Thyroid gland (tissue), 4 donors: ENCODE measurements around the gene NADK. TPM values are rescaled to one million over a fixed set of nuclear protein-coding genes. Genes with fewer than 3 reads are reported as not detected.

Source experiments
- DNase-seq, 2 donors: peaks; one replicate each; pipeline ENCODE4 v3.0.0-alpha.2; 2019
- H3K27ac ChIP-seq, 3 donors: fragments of 200-600 bp; sonication (generic); 1 replicate in 2 of 3; 2 replicates in 1 of 3; pipeline ENCODE4 v1.5.1; 2016 to 2019; ENCODE audit warnings: mild to moderate bottlenecking in 1 of 3, moderate library complexity in 1 of 3
- H3K27me3 ChIP-seq: fragments of 200-600 bp; sonication (generic); one replicate; pipeline ENCODE4 v1.5.1; 2019
- H3K36me3 ChIP-seq, 2 donors: fragments of 200-600 bp; sonication (generic); one replicate each; pipeline ENCODE4 v1.5.1; 2016 to 2019
- H3K4me1 ChIP-seq, 2 donors: fragments of 200-600 bp; sonication (generic); one replicate each; pipeline ENCODE4 v1.5.1; 2017 to 2019
- H3K4me3 ChIP-seq, 3 donors: fragments of 200-600 bp; sonication (generic); replicated peaks in 1 of 3; 1 replicate in 2 of 3; 2 replicates in 1 of 3; pipeline ENCODE4 v1.5.1; 2016; ENCODE audit warnings: mild to moderate bottlenecking in 1 of 3
- H3K9me3 ChIP-seq: fragments of 200-600 bp; sonication (generic); one replicate; pipeline ENCODE4 v1.5.1; 2017
- CTCF ChIP-seq, 6 experiments: fragments of 200-600 bp in 3 of 6; fragments of 450-650 bp in 3 of 6; sonication (generic) in 3 of 6; IDR thresholded peaks; one replicate each; pipeline ENCODE4 v1.5.1; 2016 to 2019; ENCODE audit warnings: antibody characterized with exemption in 6 of 6, mild to moderate bottlenecking in 2 of 6, inconsistent platforms in 1 of 6, moderate library complexity in 1 of 6
- POLR2A ChIP-seq, 2 donors: fragments of 450-650 bp; IDR thresholded peaks; one replicate each; pipeline ENCODE4 v1.6.1; 2017; ENCODE audit warnings: antibody characterized with exemption in 2 of 2, mild to moderate bottlenecking in 2 of 2, moderate library complexity in 1 of 2
- WGBS, 2 donors: methylation state at CpG; one replicate each; pipeline ENCODE4 v1.1.5; 2017; 5-methylcytosine and 5-hydroxymethylcytosine counted together
- intact Hi-C: fragments of 100-400 bp; cut with DNase I; formaldehyde crosslinking; loops from one replicate; pipeline ENCODE4 v1.15.1; 2023
- total RNA-seq, 4 donors: library from RNA; depleted of rRNA; stranded (reverse); fragments of >200 nt; gene quantifications; one replicate each; pipeline ENCODE4 v1.2.3, GENCODE V29; 2016

Gene NADK, protein sequence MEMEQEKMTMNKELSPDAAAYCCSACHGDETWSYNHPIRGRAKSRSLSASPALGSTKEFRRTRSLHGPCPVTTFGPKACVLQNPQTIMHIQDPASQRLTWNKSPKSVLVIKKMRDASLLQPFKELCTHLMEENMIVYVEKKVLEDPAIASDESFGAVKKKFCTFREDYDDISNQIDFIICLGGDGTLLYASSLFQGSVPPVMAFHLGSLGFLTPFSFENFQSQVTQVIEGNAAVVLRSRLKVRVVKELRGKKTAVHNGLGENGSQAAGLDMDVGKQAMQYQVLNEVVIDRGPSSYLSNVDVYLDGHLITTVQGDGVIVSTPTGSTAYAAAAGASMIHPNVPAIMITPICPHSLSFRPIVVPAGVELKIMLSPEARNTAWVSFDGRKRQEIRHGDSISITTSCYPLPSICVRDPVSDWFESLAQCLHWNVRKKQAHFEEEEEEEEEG
- 10 to 100 TPM; 64.8 to 91.4 (median 84.2) TPM for total RNA-seq

- TF ChIP-seq CTCF (IDR thresholded peaks at IDR 0.05) (peak in 1 of 6 experiments; percentile 13), POLR2A (IDR thresholded peaks at IDR 0.05) (peak in 1 of 2 donors; percentile 73)
- H3K36me3 ChIP-seq: no peaks in the 10 kb centered on the region
- no peaks in the 10 kb centered on the region for H3K27me3 ChIP-seq
- intact Hi-C loops: loop anchor here (5.0 kb wide), 1 partner anchor 114 kb away; the partner anchor contains the start of gene GNB1
- WGBS, 2 donors: 0% methylated on average over 3 to 6 of the region's 99 CpGs
- peak; percentile 68 to 69 for DNase-seq
- peak within 1 kb of the TSS; percentile 71 to 85 (median 85) for H3K4me3 ChIP-seq
- peak within 1 kb of the TSS; percentile 55 to 94 (median 85) for H3K27ac ChIP-seq
- H3K4me1 ChIP-seq: peaks cover 47 to 72% of the 10 kb centered on the region in 2 donors
- no peaks in the 10 kb centered on the region for H3K9me3 ChIP-seq
These were observed at the start of gene NADK for GRCh38 chr1:1777950-1778662. NADK (minus strand) TSS chr1:1778470; CDS start chr1:1765406, 13,064 bp downstream.

DNA sequence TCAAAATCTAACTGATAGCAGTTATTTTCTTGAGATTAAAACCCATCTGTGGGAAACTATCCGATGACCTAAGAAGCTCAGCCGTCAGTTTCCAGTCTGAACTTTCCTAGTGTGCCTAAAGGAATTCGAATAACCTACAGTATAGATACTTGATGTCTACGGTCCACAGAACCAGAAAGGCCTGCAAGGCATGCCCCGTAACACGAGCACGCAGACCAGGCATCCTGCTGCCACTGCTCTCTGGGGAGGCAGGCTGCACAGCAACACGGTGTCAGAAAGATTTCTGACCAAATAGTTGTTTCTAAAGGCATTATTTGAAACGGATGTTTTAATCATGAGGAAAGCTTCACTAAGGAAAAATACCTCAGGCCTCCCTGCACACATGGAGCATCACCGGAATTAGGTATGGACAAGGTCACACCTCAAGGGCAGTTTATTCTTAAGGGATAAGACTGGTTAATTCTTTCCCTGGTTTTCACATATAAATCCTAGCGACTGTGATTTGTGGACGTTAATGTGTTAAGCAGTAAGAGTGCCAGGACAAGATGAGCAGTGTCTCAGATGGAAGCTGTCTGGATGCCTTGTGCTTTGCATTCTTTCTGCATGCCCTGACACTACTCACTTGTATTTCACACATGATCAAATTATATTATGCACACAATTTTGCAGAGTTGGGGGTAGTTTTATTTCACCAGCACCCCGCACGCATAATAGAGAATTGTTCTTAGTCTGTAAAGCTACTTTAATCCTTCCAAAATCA, 49.0 kb upstream of the NADK start:
- Histone ChIP-seq H3K27me3 (no peaks in the 10 kb centered on the region), H3K36me3 (peaks cover 6 to 7% of the 10 kb centered on the region in 2 donors), H3K27ac (no peak overlapping the region), H3K4me3 (no peak overlapping the region), H3K4me1 (no peaks in the 10 kb centered on the region), H3K9me3 (no peaks in the 10 kb centered on the region)
- intact Hi-C loops: no loop called here
- TF ChIP-seq CTCF (IDR thresholded peaks at IDR 0.05) (no peak), POLR2A (IDR thresholded peaks at IDR 0.05) (no peak)
- 66 to 70% methylated on average over 14 of the region's 14 CpGs for WGBS, 2 donors
- no peak for DNase-seq

- Histone ChIP-seq H3K27ac (no peak overlapping the region), H3K36me3 (peaks cover 6 to 10% of the 10 kb centered on the region in 2 donors), H3K9me3 (no peaks in the 10 kb centered on the region), H3K4me3 (no peak overlapping the region), H3K27me3 (no peaks in the 10 kb centered on the region), H3K4me1 (no peaks in the 10 kb centered on the region)
- TF ChIP-seq POLR2A (IDR thresholded peaks at IDR 0.05): no peak
- TF ChIP-seq CTCF (IDR thresholded peaks at IDR 0.05): no peak
- no peak for DNase-seq
- 89 to 91% methylated on average over 9 of the region's 9 CpGs for WGBS, 2 donors
- intact Hi-C loops: no loop called here
These were observed 48.3 kb upstream of the NADK start for GRCh38 chr1:1826356-1827088.

- Histone ChIP-seq H3K4me3 (no peak overlapping the region), H3K27ac (no peak overlapping the region), H3K9me3 (no peaks in the 10 kb centered on the region), H3K36me3 (peaks cover 6 to 11% of the 10 kb centered on the region in 2 donors), H3K27me3 (no peaks in the 10 kb centered on the region), H3K4me1 (no peaks in the 10 kb centered on the region)
- intact Hi-C loops: no loop called here
- DNase-seq: no peak
- no peak for TF ChIP-seq POLR2A (IDR thresholded peaks at IDR 0.05)
- 93 to 94% methylated on average over 5 of the region's 5 CpGs for WGBS, 2 donors
These were observed 46.9 kb upstream of the NADK start for GRCh38 chr1:1825217-1825616.

GRCh38 chr1:1819762-1820161, 41.5 kb upstream of the NADK start:
- Histone ChIP-seq H3K27ac (no peak overlapping the region), H3K4me1 (no peaks in the 10 kb centered on the region), H3K36me3 (peaks cover 13 to 18% of the 10 kb centered on the region in 2 donors), H3K27me3 (no peaks in the 10 kb centered on the region), H3K9me3 (no peaks in the 10 kb centered on the region), H3K4me3 (no peak overlapping the region)
- no peak for TF ChIP-seq CTCF (IDR thresholded peaks at IDR 0.05)
- TF ChIP-seq POLR2A (IDR thresholded peaks at IDR 0.05): no peak
- DNase-seq: no peak
- 98 to 99% methylated on average over 6 of the region's 6 CpGs for WGBS, 2 donors
- intact Hi-C loops: no loop called here
